Measurements from ENCODE around the gene SGO2.

Gene SGO2, protein sequence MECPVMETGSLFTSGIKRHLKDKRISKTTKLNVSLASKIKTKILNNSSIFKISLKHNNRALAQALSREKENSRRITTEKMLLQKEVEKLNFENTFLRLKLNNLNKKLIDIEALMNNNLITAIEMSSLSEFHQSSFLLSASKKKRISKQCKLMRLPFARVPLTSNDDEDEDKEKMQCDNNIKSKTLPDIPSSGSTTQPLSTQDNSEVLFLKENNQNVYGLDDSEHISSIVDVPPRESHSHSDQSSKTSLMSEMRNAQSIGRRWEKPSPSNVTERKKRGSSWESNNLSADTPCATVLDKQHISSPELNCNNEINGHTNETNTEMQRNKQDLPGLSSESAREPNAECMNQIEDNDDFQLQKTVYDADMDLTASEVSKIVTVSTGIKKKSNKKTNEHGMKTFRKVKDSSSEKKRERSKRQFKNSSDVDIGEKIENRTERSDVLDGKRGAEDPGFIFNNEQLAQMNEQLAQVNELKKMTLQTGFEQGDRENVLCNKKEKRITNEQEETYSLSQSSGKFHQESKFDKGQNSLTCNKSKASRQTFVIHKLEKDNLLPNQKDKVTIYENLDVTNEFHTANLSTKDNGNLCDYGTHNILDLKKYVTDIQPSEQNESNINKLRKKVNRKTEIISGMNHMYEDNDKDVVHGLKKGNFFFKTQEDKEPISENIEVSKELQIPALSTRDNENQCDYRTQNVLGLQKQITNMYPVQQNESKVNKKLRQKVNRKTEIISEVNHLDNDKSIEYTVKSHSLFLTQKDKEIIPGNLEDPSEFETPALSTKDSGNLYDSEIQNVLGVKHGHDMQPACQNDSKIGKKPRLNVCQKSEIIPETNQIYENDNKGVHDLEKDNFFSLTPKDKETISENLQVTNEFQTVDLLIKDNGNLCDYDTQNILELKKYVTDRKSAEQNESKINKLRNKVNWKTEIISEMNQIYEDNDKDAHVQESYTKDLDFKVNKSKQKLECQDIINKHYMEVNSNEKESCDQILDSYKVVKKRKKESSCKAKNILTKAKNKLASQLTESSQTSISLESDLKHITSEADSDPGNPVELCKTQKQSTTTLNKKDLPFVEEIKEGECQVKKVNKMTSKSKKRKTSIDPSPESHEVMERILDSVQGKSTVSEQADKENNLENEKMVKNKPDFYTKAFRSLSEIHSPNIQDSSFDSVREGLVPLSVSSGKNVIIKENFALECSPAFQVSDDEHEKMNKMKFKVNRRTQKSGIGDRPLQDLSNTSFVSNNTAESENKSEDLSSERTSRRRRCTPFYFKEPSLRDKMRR

DNA sequence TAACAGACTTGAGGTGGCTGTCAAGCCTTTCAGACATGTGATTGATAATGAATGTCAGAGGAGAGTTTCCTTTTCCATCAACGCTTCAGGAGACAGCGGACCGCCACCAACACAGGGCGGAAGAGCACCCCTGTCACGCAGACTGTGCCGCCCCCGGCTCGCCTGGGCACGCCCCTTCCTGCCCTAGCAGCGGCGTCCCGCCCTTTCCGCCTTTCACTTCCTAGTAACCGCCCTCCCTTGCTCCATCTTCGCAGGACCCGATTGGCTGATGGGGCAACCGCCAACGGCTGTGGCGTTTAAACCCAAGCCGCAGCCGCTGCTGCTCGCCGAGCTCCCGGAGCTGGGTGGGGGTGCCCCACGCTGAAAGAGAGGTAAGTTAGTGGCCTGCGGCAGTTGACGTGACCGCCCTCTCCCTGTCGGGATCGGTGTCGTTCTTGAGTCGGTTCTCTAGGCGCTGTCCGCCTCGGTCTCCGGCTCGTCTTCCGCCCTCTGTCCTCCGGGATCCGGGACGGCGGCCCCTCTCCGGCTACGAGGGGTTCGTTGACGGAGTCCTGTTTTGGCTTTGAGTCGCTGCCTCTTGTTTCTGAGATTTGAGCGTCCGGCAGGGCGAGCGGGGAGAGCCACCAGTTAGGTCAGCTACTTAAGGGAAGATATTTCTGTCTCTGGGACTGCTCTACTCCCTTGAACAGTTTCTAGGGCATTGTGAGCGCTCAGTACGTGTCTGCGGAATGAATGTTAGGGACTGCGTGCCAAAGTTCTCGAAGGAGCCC, at the start of gene SGO2:
TSS of gene SGO2 (plus strand) at position 326 of the 770 bp plus-strand sequence. CDS start 6,769 bp downstream, outside the sequence.
- peak; percentile 91 to 93 for DNase-seq (ENCODE audit: extremely low read depth in 1 of 2, low read depth in 1 of 2)

DNA sequence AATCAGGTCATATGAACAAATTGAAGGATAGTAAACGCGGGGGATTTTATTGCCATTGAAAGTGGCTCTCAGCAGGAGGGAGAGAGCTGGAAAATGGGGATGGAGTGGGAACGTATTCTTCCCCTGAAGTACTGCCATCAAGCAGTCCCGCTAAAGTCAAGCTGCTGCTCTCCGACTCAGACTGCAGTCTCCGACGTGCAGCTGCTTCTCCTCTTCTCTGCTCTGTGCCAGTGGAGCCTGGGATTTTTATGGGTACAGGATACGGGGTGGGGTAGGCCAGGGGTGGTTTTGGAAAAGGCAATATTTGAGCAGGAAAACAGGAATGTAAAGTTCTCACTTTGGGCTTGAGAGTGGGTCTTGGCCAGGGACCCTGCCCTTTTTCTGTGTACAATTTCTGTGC, 49.2 kb upstream of the SGO2 start:
- DNase-seq (ENCODE audit: extremely low read depth in 1 of 2, low read depth in 1 of 2), result no peak

DNA sequence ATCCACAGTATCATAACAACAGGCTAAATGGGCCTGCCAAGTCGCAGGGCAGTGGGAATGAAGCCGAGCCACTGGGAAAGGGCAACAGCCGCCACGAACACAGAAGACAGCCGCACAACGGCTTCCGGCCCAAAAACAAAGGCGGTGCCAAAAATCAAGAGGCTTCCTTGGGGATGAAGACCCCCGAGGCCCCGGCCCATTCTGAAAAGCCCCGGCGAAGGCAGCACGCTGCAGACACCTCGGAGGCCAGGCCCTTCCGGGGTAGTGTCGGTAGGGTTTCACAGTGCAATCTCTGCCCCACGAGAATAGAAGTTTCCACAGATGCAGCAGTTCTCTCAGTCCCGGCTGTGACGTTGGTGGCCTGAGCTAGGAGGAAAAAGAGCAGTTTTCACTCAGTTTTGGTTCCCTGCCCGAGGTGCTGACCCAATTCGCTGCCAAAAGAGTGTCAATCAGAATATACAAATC, 48.3 kb upstream of the SGO2 start:
- DNase-seq (ENCODE audit: extremely low read depth in 1 of 2, low read depth in 1 of 2), result no peak

DNA sequence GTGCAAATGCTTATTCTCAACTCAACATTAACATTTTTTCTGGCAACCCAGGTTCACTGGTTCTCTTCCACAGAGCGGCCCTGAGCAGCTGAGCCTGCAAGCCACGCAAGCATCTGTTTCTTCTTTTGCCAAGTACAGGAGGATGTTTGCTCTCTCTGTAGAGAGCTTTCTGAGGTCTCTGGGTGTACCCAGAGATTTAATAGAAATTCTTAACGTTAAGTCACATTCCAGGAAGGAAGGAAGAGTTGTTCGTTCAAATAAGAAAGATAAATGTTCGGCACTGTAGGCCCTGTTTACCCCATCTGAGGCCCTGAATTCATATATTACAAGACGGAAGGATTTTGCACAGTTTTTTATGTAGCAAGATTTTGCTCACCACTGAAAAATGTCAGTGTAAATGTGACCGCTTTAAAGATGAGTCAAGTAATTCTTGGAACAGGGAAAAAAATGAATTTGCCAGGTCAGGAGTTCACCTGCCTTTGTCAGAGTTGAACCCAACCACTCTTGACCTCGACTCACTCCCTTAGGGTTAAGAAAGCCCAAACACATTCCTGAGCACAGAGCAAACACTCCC, 46.2 kb upstream of the SGO2 start:
- no peak for DNase-seq (ENCODE audit: extremely low read depth in 1 of 2, low read depth in 1 of 2)

DNA sequence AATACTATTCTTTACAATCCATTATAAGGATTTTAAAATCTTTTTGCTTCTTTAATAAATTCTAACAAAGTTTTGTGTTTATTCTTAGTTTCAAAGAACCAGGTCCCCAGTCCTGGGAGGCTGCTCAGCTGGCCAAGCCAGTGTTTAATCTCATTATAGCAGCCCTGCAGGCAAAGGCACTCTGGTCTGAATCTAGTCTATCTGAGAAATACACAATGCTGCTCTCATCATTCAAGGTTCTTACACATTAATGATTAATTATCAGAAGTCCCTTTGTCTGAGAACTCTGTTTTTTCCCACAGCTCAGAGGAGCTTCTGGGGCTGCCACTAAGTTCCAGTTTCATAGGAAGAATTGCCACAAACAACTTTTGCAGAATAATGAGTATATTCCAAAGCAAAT, 43.8 kb upstream of the SGO2 start:
- DNase-seq (ENCODE audit: extremely low read depth in 1 of 2, low read depth in 1 of 2), result no peak

DNA sequence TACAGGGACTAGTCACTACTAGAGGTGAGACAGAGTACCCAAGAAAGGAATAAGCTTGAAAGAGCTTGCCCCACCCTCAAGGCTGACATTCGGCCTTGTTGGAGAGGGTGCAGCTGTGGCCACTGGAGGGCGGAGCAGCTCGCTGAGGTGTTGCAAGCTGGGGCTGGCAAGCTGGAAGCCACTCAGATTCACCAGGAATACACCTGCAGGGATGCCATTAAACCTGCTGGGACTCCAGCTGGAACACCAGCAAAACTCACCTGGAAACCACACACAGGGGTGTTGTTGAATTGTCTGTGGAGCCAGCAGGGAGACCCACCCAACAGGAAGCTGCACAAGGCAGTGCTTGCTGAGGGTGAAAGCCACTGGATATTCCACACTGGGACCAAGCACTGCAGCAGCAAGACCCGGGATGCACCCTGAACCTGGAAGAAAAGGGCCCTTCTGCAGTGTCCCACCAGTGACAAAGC, 42.2 kb upstream of the SGO2 start:
- no peak for DNase-seq (ENCODE audit: extremely low read depth in 1 of 2, low read depth in 1 of 2)

DNA sequence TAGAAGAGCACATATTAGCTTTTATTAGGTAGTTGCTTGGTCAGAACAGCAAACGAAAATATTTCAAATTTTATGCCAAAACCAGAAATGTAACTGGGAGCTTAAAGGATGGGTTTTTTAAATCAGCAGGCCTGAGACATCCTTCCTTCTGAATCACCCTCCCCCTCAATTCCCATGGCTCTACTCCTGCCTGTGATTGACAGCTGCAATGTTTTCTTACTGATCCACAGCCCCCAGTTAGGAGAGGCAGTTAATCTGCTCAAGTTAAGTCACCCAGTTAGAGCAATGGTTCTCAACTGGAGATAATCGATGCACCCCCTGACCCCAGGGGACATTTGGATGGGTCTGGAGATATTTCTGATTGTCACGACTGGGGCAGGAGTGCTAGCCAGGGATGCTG, 41.1 kb upstream of the SGO2 start:
- no peak for DNase-seq (ENCODE audit: extremely low read depth in 1 of 2, low read depth in 1 of 2)

DNA sequence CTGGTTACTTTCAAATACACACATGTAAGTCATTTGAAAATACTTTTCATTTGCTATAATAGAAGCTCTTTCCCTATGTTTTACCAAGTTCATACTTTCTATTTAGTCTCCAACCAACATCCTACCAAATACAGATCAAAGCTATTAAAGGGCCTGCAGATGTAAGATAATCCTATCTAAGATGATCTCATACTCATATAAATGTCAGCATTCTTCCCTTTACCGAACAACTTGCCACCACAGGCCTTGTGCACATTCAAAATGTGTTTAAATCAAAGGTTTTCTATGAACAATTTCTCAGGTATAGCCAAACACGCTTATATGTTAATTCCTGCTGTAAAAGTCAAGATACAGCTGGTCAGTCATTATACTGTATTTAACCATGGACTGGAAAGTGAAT, 39.5 kb upstream of the SGO2 start:
- DNase-seq (ENCODE audit: extremely low read depth in 1 of 2, low read depth in 1 of 2), result no peak

DNA sequence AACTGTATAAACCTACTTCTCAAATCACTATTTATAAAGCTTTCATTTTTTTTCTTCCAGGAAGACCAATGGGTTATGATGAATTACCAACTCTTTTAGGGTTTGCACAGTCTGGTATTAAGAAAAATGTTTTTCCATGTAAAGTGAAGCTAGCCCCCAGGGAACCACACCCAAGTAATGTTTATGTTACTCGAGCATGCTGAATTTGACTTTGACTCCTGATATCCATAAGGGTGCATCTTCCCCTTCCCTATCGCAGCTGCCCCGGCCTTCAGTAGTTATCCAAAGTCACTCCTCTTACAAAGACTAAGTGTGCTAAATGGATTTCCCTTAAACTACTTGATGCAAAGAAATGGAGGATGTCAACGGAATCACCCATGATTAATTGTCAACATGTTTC, 37.8 kb upstream of the SGO2 start:
- DNase-seq (ENCODE audit: extremely low read depth in 1 of 2, low read depth in 1 of 2), result no peak

DNA sequence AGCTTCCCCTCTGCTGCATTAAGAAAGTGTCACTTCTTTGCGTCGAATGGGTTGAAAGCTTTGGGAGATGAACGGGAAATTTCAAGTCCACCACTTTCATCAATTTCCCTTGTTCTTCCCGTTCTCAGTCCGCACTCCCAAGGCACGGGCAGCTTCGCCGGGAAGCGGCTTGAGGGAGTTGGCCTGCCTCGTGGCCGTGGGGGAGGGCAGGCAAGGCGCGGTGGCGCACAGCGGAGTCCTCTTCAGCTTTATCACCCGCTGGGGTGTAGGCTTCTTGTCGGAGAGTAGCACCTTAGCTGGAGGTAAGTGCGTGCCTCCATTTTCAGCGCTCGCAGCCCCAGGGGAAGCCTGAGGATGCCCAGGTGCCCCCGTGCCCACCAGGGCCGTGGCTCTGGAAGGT, 36.0 kb upstream of the SGO2 start:
- DNase-seq (ENCODE audit: extremely low read depth in 1 of 2, low read depth in 1 of 2), result no peak

DNA sequence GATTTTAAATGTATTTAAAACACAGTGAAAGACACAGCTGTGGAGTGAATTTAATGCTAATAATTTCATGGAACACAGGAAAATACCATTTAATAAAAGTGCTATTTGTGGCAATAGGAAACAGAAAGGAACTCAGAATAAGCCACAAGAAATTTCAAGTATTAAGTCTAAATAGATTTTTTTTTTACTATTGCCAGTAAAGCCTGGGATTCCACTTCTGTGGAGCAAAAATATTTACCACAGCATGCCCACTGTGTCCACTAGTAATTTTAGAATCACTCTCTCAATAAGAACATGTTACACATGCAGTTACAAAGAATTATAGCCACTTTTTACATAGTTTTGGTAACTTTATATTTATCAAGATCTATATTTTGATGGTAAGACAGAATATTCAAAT, 33.4 kb upstream of the SGO2 start:
- DNase-seq (ENCODE audit: extremely low read depth in 1 of 2, low read depth in 1 of 2), result no peak

DNA sequence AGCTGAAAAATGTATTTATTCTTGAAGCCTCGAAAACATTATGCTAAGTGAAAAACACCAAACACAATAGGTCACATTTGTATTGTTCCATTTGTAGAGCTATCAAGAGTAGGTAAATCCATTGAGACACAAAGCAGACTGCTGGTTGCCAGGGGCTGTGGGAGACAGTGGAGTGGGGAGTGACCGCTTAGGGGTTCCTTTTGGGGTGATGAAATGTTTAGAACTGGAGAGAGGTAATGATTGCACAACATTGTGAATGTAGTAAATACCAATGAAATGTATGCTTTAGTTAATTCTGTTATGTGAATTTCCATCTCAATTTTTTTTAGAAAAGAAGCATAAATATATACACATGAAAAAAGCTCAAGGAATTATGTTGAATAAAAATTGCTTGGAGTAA, 32.0 kb upstream of the SGO2 start:
- no peak for DNase-seq (ENCODE audit: extremely low read depth in 1 of 2, low read depth in 1 of 2)

DNA sequence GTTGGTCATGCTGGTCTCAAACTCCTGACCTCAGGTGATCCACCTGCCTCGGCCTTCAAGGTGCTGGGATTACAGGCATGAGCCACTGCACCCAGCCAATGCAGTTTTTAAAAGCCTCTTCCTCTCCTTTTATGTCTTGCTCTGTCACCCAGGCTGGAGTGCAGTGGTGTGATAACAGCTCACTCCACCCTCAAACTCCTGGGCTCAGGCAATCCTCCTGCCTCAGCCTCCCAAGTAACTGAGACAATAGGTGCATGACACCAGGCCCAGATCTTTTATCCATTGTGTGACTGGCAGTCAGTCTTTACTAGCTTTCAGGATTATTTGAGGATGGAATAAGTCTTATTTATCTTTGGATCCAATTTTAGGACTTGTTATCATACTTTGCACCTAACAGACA, 29.3 kb upstream of the SGO2 start:
- no peak for DNase-seq (ENCODE audit: extremely low read depth in 1 of 2, low read depth in 1 of 2)

DNA sequence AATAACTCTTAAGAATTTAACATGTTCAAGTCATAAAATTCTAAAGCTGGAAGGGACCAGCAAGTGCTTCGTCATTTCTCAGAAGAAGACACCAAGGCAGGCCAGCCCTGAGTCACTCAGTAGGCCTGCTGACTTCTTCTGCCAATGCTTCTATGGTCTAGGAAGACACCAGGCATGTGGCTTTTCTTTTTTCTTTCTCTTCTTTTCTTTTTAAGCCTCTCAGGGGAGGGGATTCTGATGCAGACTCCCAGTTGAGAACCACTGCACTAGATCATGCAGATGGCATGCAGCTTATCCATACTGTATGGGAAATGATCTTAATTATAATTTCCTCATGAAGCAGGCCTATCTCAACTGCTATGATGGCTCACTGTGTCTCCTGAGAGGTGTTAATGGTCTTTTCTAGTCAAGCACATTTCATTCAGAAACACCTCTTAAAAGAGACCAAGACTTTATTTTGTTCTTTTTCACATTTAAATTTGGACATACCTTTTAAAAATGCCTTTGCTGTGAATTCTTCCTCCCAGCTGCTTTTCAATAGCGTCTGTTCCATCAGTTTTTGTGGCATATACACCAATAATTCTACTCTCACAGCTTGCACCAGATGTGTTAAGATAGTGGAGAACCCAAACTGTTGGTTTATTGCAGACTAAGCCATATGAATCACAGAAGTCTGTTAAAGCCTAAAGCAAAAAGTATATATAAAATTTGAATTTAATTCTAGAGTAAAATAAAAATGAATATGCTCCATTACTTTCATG, 27.4 kb upstream of the SGO2 start:
- no peak for DNase-seq (ENCODE audit: extremely low read depth in 1 of 2, low read depth in 1 of 2)

DNA sequence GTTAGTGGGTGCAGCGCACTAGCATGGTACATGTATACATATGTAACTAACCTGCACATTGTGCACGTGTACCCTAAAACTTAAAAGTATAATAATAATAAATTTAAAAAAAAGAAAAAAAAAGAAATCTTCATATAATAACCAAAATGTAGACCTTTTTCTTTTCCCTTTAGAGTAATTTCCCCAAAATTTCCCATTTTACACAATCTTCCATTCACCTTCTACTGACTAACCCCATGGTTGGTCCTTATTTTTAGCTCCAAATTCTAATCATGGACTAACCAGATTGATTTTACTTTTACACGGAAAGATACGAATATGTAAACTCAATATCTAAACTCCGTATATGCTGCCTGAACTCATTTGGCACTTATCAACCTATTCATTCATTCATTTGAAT, 23.8 kb upstream of the SGO2 start:
- no peak for DNase-seq (ENCODE audit: extremely low read depth in 1 of 2, low read depth in 1 of 2)

DNA sequence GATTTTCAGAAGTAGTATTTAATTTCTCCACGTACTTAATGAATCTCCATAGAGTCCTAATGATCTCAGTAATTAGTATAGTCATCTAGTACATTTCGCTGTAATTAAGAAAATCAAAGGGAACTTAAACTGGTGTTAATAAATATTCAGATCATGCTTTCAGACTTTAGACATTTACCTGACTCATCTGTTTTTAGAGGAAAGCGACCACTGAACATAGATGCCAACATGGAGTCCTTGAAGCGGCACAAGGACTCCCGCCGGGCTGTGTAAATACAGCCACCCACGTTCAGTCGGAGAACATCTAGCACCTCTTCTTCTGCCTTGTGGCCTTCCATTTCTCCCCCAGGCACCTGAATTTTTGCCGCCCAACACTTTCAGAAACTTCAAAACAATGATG, 19.3 kb upstream of the SGO2 start:
- no peak for DNase-seq (ENCODE audit: extremely low read depth in 1 of 2, low read depth in 1 of 2)

DNA sequence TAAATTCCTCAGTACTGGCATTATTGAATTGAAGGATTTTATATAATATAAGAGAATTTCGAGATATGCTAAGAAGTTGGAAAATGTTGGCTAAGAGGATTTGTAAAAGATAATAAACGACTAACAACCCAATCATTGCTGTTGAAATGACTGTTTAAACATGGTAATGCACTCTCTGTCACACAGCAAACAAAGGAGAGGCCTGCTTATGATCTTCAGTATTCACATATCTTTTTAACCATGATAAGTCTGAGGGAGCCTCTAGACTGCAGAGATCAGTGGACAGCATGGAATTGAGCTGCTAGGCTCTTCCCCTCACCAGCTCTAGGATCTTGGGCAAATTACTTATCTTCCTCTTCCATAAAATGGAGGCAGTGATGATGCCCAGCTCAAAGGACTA, 18.8 kb upstream of the SGO2 start:
- DNase-seq (ENCODE audit: extremely low read depth in 1 of 2, low read depth in 1 of 2), result no peak

DNA sequence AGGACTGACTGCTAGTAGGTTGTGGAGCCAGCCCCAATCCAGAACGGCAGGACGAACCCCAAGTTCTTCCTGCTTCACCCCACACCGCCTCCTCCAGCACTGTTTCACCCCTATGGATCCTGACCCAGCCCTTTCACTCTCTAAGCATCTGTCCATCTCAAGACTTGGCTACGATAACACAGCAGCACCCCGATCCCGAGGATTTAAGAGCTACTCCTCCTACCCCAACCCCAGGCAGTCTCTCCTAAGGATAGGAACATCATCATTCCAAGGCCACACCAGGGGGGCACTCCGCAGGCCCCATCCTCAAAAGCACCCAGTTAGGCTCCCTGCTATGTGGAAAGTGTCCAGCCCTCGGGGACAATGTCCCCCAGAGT, 16.8 kb upstream of the SGO2 start:
- no peak for DNase-seq (ENCODE audit: extremely low read depth in 1 of 2, low read depth in 1 of 2)

Measured in activated CD8-positive, alpha-beta memory T cell treated with anti-CD3 and anti-CD28 coated beads for 1 hour (primary cell).